Neural cell (in vitro differentiated cells): ENCODE measurements around the gene KIAA2012.

Experiments
- EP300 ChIP-seq: fragments of 450-650 bp; conservative IDR thresholded peaks from 2 replicates; pipeline ENCODE4 v1.6.1; 2014; ENCODE audit warnings: antibody characterized with exemption, mild to moderate bottlenecking, moderate library complexity; ENCODE audit not compliant: poor library complexity, severe bottlenecking
- EZH2 ChIP-seq: fragments of 200-600, 300-800 bp; shearing (Covaris generic), sonication (generic); IDR thresholded peaks from 2 replicates; pipeline ENCODE4 v1.6.1; 2014; ENCODE audit warnings: antibody characterized with exemption, low read length, borderline replicate concordance, mild to moderate bottlenecking; ENCODE audit not compliant: insufficient read depth, poor library complexity, severe bottlenecking
- POLR2AphosphoS5 ChIP-seq: IDR thresholded peaks from 2 replicates; pipeline ENCODE4 v1.6.1; 2012
- RAD21 ChIP-seq: fragments of 450-650 bp; conservative IDR thresholded peaks from 2 replicates; pipeline ENCODE4 v1.6.1; 2014; ENCODE audit warnings: antibody characterized with exemption, mild to moderate bottlenecking, moderate library complexity
- REST ChIP-seq: IDR thresholded peaks from 2 replicates; pipeline ENCODE4 v1.6.1; 2012; ENCODE audit warnings: borderline replicate concordance
- SMC3 ChIP-seq: fragments of 450-650 bp; conservative IDR thresholded peaks from 2 replicates; pipeline ENCODE4 v1.6.1; 2014; ENCODE audit warnings: antibody characterized with exemption, mild to moderate bottlenecking, moderate library complexity; ENCODE audit not compliant: poor library complexity
- TF ChIP-seq, protein P1 (sequence below): fragments of 450-650 bp; IDR thresholded peaks from 2 replicates; pipeline ENCODE4 v1.5.1; 2014; ENCODE audit warnings: antibody characterized with exemption, mild to moderate bottlenecking, moderate library complexity; ENCODE audit not compliant: poor library complexity, severe bottlenecking

DNA sequence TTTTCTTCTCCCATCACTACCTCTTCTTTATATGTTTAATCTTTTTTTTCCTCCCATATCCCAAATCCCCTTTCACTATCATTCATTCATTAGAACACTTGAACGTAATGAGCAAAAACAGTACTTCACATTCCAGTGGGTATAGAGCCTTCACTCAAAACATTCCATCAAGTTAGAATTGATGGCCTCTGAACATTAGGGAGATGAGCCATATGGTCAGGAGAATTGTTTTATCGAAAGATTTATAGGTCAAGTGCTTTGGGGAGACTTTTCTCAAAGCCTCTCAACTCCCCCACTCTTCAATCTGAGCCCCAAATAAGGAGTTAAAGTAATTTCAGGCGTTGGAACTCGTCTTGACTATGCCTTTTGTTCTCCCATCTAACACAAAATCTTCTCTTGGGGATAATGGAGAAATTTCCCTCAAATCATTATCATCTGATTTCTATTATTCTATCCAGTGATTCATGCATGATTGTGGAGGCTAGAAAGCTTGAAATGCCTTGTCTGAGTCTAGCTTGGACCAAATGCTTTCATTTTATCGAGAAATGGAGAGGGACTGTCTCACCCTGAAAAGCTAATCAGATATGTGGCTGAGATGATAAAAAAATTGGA, 79.2 kb downstream of the KIAA2012 start:
- TF ChIP-seq REST, result no peak
- TF ChIP-seq, protein P1, sequence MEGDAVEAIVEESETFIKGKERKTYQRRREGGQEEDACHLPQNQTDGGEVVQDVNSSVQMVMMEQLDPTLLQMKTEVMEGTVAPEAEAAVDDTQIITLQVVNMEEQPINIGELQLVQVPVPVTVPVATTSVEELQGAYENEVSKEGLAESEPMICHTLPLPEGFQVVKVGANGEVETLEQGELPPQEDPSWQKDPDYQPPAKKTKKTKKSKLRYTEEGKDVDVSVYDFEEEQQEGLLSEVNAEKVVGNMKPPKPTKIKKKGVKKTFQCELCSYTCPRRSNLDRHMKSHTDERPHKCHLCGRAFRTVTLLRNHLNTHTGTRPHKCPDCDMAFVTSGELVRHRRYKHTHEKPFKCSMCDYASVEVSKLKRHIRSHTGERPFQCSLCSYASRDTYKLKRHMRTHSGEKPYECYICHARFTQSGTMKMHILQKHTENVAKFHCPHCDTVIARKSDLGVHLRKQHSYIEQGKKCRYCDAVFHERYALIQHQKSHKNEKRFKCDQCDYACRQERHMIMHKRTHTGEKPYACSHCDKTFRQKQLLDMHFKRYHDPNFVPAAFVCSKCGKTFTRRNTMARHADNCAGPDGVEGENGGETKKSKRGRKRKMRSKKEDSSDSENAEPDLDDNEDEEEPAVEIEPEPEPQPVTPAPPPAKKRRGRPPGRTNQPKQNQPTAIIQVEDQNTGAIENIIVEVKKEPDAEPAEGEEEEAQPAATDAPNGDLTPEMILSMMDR, result no peak
- no peak for TF ChIP-seq EP300
- TF ChIP-seq POLR2AphosphoS5, result no peak
- no peak for TF ChIP-seq EZH2
- no peak for TF ChIP-seq SMC3
- no peak for TF ChIP-seq RAD21
